LNCAP (cell line): ENCODE data around the gene EDIL3.

Experiments used
- CTCF ChIP-seq: fragments of 450-650 bp; IDR thresholded peaks from 2 replicates; pipeline ENCODE4 v1.5.1; 2017; ENCODE audit warnings: mild to moderate bottlenecking

The EDIL3 gene

GRCh38 chr5:84360056-84360455 lies 24.6 kb downstream of the EDIL3 start:
- TF ChIP-seq CTCF = no peak

- TF ChIP-seq CTCF = no peak
These were observed 30.6 kb downstream of the EDIL3 start for GRCh38 chr5:84354101-84354500.

- TF ChIP-seq CTCF = no peak
These were observed 39.9 kb downstream of the EDIL3 start for GRCh38 chr5:84344788-84345187.

GRCh38 chr5:84343171-84343570 lies 41.5 kb downstream of the EDIL3 start:
- no peak for TF ChIP-seq CTCF

GRCh38 chr5:84332106-84332505 lies 52.6 kb downstream of the EDIL3 start:
- no peak for TF ChIP-seq CTCF

GRCh38 chr5:84327591-84327990 lies 57.1 kb downstream of the EDIL3 start:
- TF ChIP-seq CTCF = no peak

- TF ChIP-seq CTCF = no peak
These were observed 62.0 kb downstream of the EDIL3 start for GRCh38 chr5:84322646-84323045.

- TF ChIP-seq CTCF = no peak
These were observed 78.1 kb downstream of the EDIL3 start for GRCh38 chr5:84306601-84307000.
